Caco-2 (cell line): ENCODE measurements around the gene MEI4. TPM values are rescaled to one million over a fixed set of nuclear protein-coding genes. Genes with fewer than 3 reads are reported as not detected.

Source experiments
- BruUV-seq: library from RNA; stranded (reverse); fragments of 400-500 nt; replicated peaks from 2 replicates; lab custom pipeline; 2021; lab: Mats Ljungman, UMichigan
- CTCF ChIA-PET: fragments of 300-600 bp; sonication (Branson Sonifier 250); formaldehyde crosslinking; loops from one replicate; lab custom pipeline; 2022; ENCODE audit warnings: antibody characterized with exemption; lab: Charles Lee
- POLR2A ChIA-PET: fragments of 300-600 bp; sonication (Branson Sonifier 250); formaldehyde crosslinking; loops from one replicate; lab custom pipeline; 2022; ENCODE audit warnings: antibody characterized with exemption; lab: Charles Lee
- DNase-seq, 2 experiments: peaks; one replicate each; pipeline versions ENCODE4 v3.0.0 to v3.0.0-alpha.2; 2020 to 2022
- H3K27me3 ChIP-seq: replicated peaks from 2 replicates; pipeline ENCODE4 v1.6.0; 2011; ENCODE audit warnings: low read length; ENCODE audit not compliant: control insufficient read depth, insufficient read depth
- H3K36me3 ChIP-seq: 2 replicates; pipeline ENCODE4 v1.5.1; 2011; ENCODE audit warnings: low read length; ENCODE audit not compliant: control insufficient read depth, insufficient read depth
- H3K4me1 ChIP-seq: fragments of 250-450 bp; sonication (Bioruptor Pico); 2 replicates; pipeline ENCODE4 v1.5.1; 2020; ENCODE audit warnings: mild to moderate bottlenecking
- H3K4me3 ChIP-seq: 2 replicates; pipeline ENCODE4 v1.5.1; 2011; ENCODE audit warnings: low read depth, mild to moderate bottlenecking, control low read depth, low read length
- H3K9me3 ChIP-seq: fragments of 250-450 bp; sonication (Bioruptor Pico); 2 replicates; pipeline ENCODE4 v1.5.1; 2020; ENCODE audit warnings: mild to moderate bottlenecking, moderate library complexity
- H3K27ac Mint-ChIP-seq: one replicate; pipeline ENCODE4 v1.8.0; 2022; ENCODE audit warnings: mixed read lengths; ENCODE audit not compliant: unreplicated experiment
- H3K27me3 Mint-ChIP-seq: one replicate; pipeline ENCODE4 v1.8.0; 2022; ENCODE audit warnings: mixed read lengths; ENCODE audit not compliant: insufficient read depth, unreplicated experiment
- H3K36me3 Mint-ChIP-seq: one replicate; pipeline ENCODE4 v1.8.0; 2022; ENCODE audit warnings: mild to moderate bottlenecking, mixed read lengths; ENCODE audit not compliant: insufficient read depth, unreplicated experiment
- H3K4me1 Mint-ChIP-seq: one replicate; pipeline ENCODE4 v1.8.0; 2022; ENCODE audit warnings: low read depth, mixed read lengths; ENCODE audit not compliant: unreplicated experiment
- H3K4me3 Mint-ChIP-seq: one replicate; pipeline ENCODE4 v1.8.0; 2022; ENCODE audit warnings: mild to moderate bottlenecking, moderate library complexity, mixed read lengths; ENCODE audit not compliant: unreplicated experiment
- H3K9me3 Mint-ChIP-seq: one replicate; pipeline ENCODE4 v1.8.0; 2022; ENCODE audit warnings: mixed read lengths; ENCODE audit not compliant: unreplicated experiment
- CTCF ChIP-seq, 2 experiments: fragments of 200-600 bp in 1 of 2; IDR thresholded peaks; 1 replicate in 1 of 2; 2 replicates in 1 of 2; pipeline versions ENCODE4 v1.5.1 to v1.8.0; 2011 to 2022; ENCODE audit warnings: antibody characterized with exemption in 1 of 2, control low read depth in 1 of 2, inconsistent platforms in 1 of 2, low read depth in 1 of 2, low read length in 1 of 2, mild to moderate bottlenecking in 1 of 2, moderate library complexity in 1 of 2; ENCODE audit not compliant: insufficient read depth in 1 of 2, severe bottlenecking in 1 of 2, unreplicated experiment in 1 of 2
- intact Hi-C: fragments of 100-400 bp; cut with micrococcal nuclease; formaldehyde crosslinking; loops from one replicate; pipeline ENCODE4 v1.10.0; 2022; ENCODE audit not compliant: unreplicated experiment
- total RNA-seq: library from RNA; stranded (reverse); gene quantifications from 2 replicates; pipeline ENCODE4 v1.2.3, GENCODE V29; 2022

The MEI4 gene
- total RNA-seq, 1 experiment from 2014 or later = not detected

- Mint-ChIP-seq H3K27me3 (no peaks in the 10 kb centered on the region), H3K27ac (no peak overlapping the region), H3K4me3 (no peak overlapping the region), H3K36me3 (no peaks in the 10 kb centered on the region), H3K9me3 (no peaks in the 10 kb centered on the region), H3K4me1 (no peaks in the 10 kb centered on the region)
- CTCF ChIA-PET = no interaction called here
- no peaks in the 10 kb centered on the region for H3K4me1 ChIP-seq
- POLR2A ChIA-PET = no interaction called here
- no peaks in the 10 kb centered on the region for H3K36me3 ChIP-seq
- H3K9me3 ChIP-seq = no peaks in the 10 kb centered on the region
- no peak for DNase-seq
- TF ChIP-seq CTCF (IDR thresholded peaks at IDR 0.05; ENCODE audit: insufficient read depth in 1 of 2, low read depth in 1 of 2, low read length in 1 of 2, severe bottlenecking in 1 of 2, unreplicated experiment in 1 of 2) = no peak
- no TSS peak for BruUV-seq
- intact Hi-C loops = no loop called here
- no peaks in the 10 kb centered on the region for H3K27me3 ChIP-seq
- H3K4me3 ChIP-seq = no peak overlapping the region
Observed at GRCh38 chr6:77906070-77906469, 253.2 kb downstream of the MEI4 start.

- Histone ChIP-seq H3K4me1 (no peaks in the 10 kb centered on the region), H3K27me3 (no peaks in the 10 kb centered on the region), H3K36me3 (no peaks in the 10 kb centered on the region), H3K9me3 (peaks cover 4% of the 10 kb centered on the region; the same call in 1 of the 2 replicates), H3K4me3 (no peak overlapping the region)
- Mint-ChIP-seq H3K36me3 (no peaks in the 10 kb centered on the region), H3K27me3 (no peaks in the 10 kb centered on the region), H3K4me1 (no peaks in the 10 kb centered on the region), H3K27ac (no peak overlapping the region), H3K9me3 (peaks cover 17% of the 10 kb centered on the region), H3K4me3 (no peak overlapping the region)
- intact Hi-C loops = no loop called here
- BruUV-seq = no TSS peak
- ChIA-PET CTCF (no interaction called here), POLR2A (no interaction called here)
- no peak for TF ChIP-seq CTCF (IDR thresholded peaks at IDR 0.05; ENCODE audit: insufficient read depth in 1 of 2, low read depth in 1 of 2, low read length in 1 of 2, severe bottlenecking in 1 of 2, unreplicated experiment in 1 of 2)
- DNase-seq = no peak
Observed at GRCh38 chr6:77910826-77911225, 258.0 kb downstream of the MEI4 start.

DNA sequence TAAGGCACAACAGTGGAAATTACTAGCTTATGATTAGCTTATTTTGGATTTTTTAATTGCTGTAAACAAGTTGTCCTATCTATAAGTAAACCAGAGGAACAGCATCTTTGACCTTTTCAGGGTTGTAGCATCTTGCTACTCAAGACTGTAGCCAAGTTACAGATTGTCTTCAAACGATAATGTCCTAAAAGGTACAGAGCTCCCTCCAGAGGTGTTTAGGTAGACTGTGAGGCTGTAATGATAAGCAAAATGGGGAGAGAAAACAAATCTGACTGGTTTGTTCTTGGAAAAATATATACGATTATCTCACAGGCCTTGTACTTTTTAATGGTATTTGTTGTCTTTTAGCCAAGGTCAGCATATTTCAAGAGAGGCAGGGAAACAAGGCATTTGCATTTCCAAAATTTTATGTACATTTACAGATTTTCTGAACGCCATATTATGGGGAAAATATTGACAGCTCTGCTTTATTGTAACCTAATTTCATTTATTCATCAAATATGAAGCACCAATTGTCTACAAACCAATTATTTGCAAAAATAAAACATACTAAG lies 273.4 kb downstream of the MEI4 start:
- TF ChIP-seq CTCF (IDR thresholded peaks at IDR 0.05; ENCODE audit: insufficient read depth in 1 of 2, low read depth in 1 of 2, low read length in 1 of 2, severe bottlenecking in 1 of 2, unreplicated experiment in 1 of 2) = peak; percentile 50 to 53
- no peaks in the 10 kb centered on the region for H3K36me3 Mint-ChIP-seq
- intact Hi-C loops = loop anchor here (1.0 kb wide), 2 partner anchors 186 to 306 kb away; no protein-coding TSS in a partner anchor
- DNase-seq = peak in 1 of 2 experiments; percentile 25
- Histone ChIP-seq H3K27me3 (no peaks in the 10 kb centered on the region), H3K4me3 (no peak overlapping the region), H3K4me1 (no peaks in the 10 kb centered on the region), H3K36me3 (no peaks in the 10 kb centered on the region), H3K9me3 (no peaks in the 10 kb centered on the region)
- H3K27me3 Mint-ChIP-seq = no peaks in the 10 kb centered on the region
- H3K4me3 Mint-ChIP-seq = no peak overlapping the region
- CTCF ChIA-PET = interaction anchor here (1.5 kb wide), 1 partner anchor 306 kb away, joined by 13 read pairs; no protein-coding TSS in a partner anchor
- no peaks in the 10 kb centered on the region for H3K4me1 Mint-ChIP-seq
- POLR2A ChIA-PET = no interaction called here
- H3K27ac Mint-ChIP-seq = no peak overlapping the region
- H3K9me3 Mint-ChIP-seq = no peaks in the 10 kb centered on the region
- BruUV-seq = no TSS peak
